Hepatocyte (in vitro differentiated cells): ENCODE measurements around the gene ZGPAT.

Experiments used
- EZH2 ChIP-seq: fragments of 200-600 bp; sonication (generic); IDR thresholded peaks from 2 replicates; pipeline ENCODE4 v1.6.1; 2016; ENCODE audit warnings: antibody characterized with exemption, mild to moderate bottlenecking, borderline replicate concordance
- TF ChIP-seq, protein P1 (sequence below): fragments of 200-600 bp; sonication (generic); IDR thresholded peaks from 2 replicates; pipeline ENCODE4 v1.5.1; 2016; ENCODE audit warnings: antibody characterized with exemption, mild to moderate bottlenecking; ENCODE audit not compliant: poor library complexity

DNA sequence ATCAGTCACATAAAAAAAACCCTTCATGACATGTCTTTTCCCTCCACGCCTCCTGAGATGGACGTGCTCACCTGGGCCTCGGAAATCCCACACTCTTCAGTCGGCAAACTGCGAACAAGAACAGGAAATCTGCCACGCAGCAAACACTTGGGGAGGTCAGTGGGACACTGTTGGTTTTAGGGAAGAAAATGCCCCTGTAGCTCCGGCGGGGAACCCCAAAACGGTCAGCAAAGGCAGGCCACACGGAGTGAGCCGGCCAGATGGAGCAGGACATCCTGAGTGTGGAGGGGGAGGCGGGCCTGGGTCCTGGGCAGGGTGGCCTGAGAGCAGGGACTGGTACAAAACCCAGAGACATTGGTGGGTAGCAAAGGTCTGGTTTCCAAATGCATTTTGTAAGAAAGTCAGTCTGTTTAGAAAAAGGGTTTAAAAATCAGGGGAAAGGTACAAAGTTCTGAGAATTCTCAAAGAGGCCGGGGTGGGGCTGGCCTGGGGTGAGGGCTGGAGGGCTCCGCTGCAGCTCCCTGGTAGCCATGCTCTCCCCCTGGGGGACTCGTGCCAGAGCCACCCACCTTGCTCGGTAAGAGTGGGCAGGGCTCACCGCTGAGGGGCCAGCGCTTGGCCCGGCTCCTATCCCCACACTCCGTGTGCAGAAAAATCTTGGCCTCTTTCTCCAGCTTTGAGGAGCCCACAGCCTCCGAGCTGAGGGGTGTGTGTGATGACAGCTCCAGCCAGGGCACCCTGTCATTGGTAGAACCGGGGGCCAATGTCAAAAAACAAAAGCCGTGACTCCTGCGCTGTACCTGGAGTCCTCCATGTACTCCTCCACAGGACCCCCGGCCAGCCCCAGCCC, 37.0 kb downstream of the ZGPAT start:
- TF ChIP-seq, protein P1, sequence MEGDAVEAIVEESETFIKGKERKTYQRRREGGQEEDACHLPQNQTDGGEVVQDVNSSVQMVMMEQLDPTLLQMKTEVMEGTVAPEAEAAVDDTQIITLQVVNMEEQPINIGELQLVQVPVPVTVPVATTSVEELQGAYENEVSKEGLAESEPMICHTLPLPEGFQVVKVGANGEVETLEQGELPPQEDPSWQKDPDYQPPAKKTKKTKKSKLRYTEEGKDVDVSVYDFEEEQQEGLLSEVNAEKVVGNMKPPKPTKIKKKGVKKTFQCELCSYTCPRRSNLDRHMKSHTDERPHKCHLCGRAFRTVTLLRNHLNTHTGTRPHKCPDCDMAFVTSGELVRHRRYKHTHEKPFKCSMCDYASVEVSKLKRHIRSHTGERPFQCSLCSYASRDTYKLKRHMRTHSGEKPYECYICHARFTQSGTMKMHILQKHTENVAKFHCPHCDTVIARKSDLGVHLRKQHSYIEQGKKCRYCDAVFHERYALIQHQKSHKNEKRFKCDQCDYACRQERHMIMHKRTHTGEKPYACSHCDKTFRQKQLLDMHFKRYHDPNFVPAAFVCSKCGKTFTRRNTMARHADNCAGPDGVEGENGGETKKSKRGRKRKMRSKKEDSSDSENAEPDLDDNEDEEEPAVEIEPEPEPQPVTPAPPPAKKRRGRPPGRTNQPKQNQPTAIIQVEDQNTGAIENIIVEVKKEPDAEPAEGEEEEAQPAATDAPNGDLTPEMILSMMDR: no peak
- no peak for TF ChIP-seq EZH2
